GM21360 (cell line): ENCODE results near the gene PLEKHG4B.
"Not testable (repeated sequence)": the region's sequence is repeated elsewhere in the genome, so short reads cannot be mapped to it uniquely, and the experiment has no call there.

ENCODE experiments used
- ATAC-seq: cut with Tn5 transposase; IDR thresholded peaks from one replicate; pipeline ENCODE4 v1.9.1; 2021; ENCODE audit warnings: mild to moderate bottlenecking, moderate library complexity; ENCODE audit not compliant: unreplicated experiment

Gene PLEKHG4B

GRCh38 chr5:93221-93980, 1.4 kb downstream of the PLEKHG4B start:
- ATAC-seq = no peak

GRCh38 chr5:94113-94892, 2.3 kb downstream of the PLEKHG4B start:
- no peak for ATAC-seq

- ATAC-seq = no peak
Measured at GRCh38 chr5:95241-95980, 3.4 kb downstream of the PLEKHG4B start.

- ATAC-seq = no peak
Measured at GRCh38 chr5:96976-97660, 5.2 kb downstream of the PLEKHG4B start.

- no peak for ATAC-seq
Measured at GRCh38 chr5:99815-100214, 7.8 kb downstream of the PLEKHG4B start.

- no peak for ATAC-seq
Measured at GRCh38 chr5:102411-103043, 10.6 kb downstream of the PLEKHG4B start.

GRCh38 chr5:104106-104505, 12.1 kb downstream of the PLEKHG4B start:
- ATAC-seq = not testable (repeated sequence)

GRCh38 chr5:104778-105296, 12.9 kb downstream of the PLEKHG4B start:
- ATAC-seq = no peak

- no peak for ATAC-seq
Measured at GRCh38 chr5:105504-106070, 13.6 kb downstream of the PLEKHG4B start.

GRCh38 chr5:106587-106986, 14.6 kb downstream of the PLEKHG4B start:
- no peak for ATAC-seq

GRCh38 chr5:107526-107925, 15.6 kb downstream of the PLEKHG4B start:
- ATAC-seq = no peak

GRCh38 chr5:109826-110225, 17.9 kb downstream of the PLEKHG4B start:
- ATAC-seq = no peak

GRCh38 chr5:110270-110888, 18.4 kb downstream of the PLEKHG4B start:
- ATAC-seq = no peak

- ATAC-seq = no peak
Measured at GRCh38 chr5:111171-111570, 19.2 kb downstream of the PLEKHG4B start.

GRCh38 chr5:119486-120097, 27.6 kb downstream of the PLEKHG4B start:
- no peak for ATAC-seq

- ATAC-seq = no peak
Measured at GRCh38 chr5:121432-121831, 29.5 kb downstream of the PLEKHG4B start.

GRCh38 chr5:125815-126214, 33.8 kb downstream of the PLEKHG4B start:
- ATAC-seq = no peak

- ATAC-seq = no peak
Measured at GRCh38 chr5:126806-127205, 34.8 kb downstream of the PLEKHG4B start.

- no peak for ATAC-seq
Measured at GRCh38 chr5:127886-128285, 35.9 kb downstream of the PLEKHG4B start.
